IMR-90 (cell line): ENCODE data around the gene SCARB1. TPM values are rescaled to one million over a fixed set of nuclear protein-coding genes. Genes with fewer than 3 reads are reported as not detected.

Source experiments
- ATAC-seq: fragments of 200-7000 bp; cut with Tn5 transposase; 2 replicates; pipeline ENCODE4 v1.9.1; 2020; ENCODE audit warnings: low read depth, mild to moderate bottlenecking, moderate library complexity
- BruUV-seq: library from RNA; stranded (reverse); fragments of 400-500 nt; replicated peaks from 2 replicates; lab custom pipeline; 2021; lab: Mats Ljungman, UMichigan
- CTCF ChIA-PET: fragments of 300-600 bp; formaldehyde crosslinking; extraction: SDS; loops from one replicate; lab custom pipeline; 2021; ENCODE audit warnings: antibody characterized with exemption; lab: Yijun Ruan, JAX
- POLR2A ChIA-PET: fragments of 300-600 bp; sonication (Branson Sonifier 250); formaldehyde crosslinking; loops from one replicate; lab custom pipeline; 2022; ENCODE audit warnings: antibody characterized with exemption; ENCODE audit not compliant: unreplicated experiment; lab: Charles Lee
- DNase-seq: peaks from one replicate; pipeline ENCODE4 v3.0.0; 2013
- H2AFZ ChIP-seq: replicated peaks from 2 replicates; pipeline ENCODE3; 2013; ENCODE audit warnings: low read length, mild to moderate bottlenecking; ENCODE audit not compliant: poor library complexity
- H2AK5ac ChIP-seq: 2 replicates; pipeline ENCODE4 v1.6.1; 2013; ENCODE audit warnings: low read depth, low read length, inconsistent platforms
- H2AK9ac ChIP-seq: replicated peaks from 2 replicates; pipeline ENCODE3; 2013; ENCODE audit warnings: mild to moderate bottlenecking, low read depth, low read length, moderate library complexity; ENCODE audit not compliant: poor library complexity
- H2BK120ac ChIP-seq: 2 replicates; pipeline ENCODE4 v1.6.1; 2013; ENCODE audit warnings: low read depth, low read length, inconsistent platforms
- H2BK15ac ChIP-seq: 3 replicates; pipeline ENCODE4 v1.6.1; 2013; ENCODE audit warnings: low read depth, low read length, inconsistent platforms
- H2BK20ac ChIP-seq: 2 replicates; pipeline ENCODE4 v1.6.1; 2013; ENCODE audit warnings: low read depth, mild to moderate bottlenecking, inconsistent platforms, low read length, moderate library complexity
- H2BK5ac ChIP-seq: 2 replicates; pipeline ENCODE4 v1.6.1; 2013; ENCODE audit warnings: mild to moderate bottlenecking, low read depth, low read length, inconsistent platforms; ENCODE audit not compliant: poor library complexity, severe bottlenecking
- H3K14ac ChIP-seq: replicated peaks from 2 replicates; pipeline ENCODE4 v1.6.1; 2013; ENCODE audit warnings: low read depth, low read length, inconsistent platforms
- H3K18ac ChIP-seq: 2 replicates; pipeline ENCODE4 v1.6.1; 2013; ENCODE audit warnings: low read depth, low read length, control low read depth
- H3K23ac ChIP-seq: 2 replicates; pipeline ENCODE4 v1.6.1; 2013; ENCODE audit warnings: low read depth, low read length, inconsistent platforms
- H3K27ac ChIP-seq: 2 replicates; pipeline ENCODE4 v1.5.1; 2013; ENCODE audit warnings: mild to moderate bottlenecking, control low read depth, low read length; ENCODE audit not compliant: insufficient read depth
- H3K27me3 ChIP-seq: 2 replicates; pipeline ENCODE4 v1.6.1; 2013; ENCODE audit warnings: low read length; ENCODE audit not compliant: control insufficient read depth, insufficient read depth
- H3K36me3 ChIP-seq: 2 replicates; pipeline ENCODE4 v1.6.1; 2013; ENCODE audit warnings: low read length, mixed read lengths; ENCODE audit not compliant: control insufficient read depth, insufficient read depth
- H3K4ac ChIP-seq: 2 replicates; pipeline ENCODE4 v1.6.1; 2013; ENCODE audit warnings: low read depth, low read length, inconsistent platforms
- H3K4me1 ChIP-seq: 2 replicates; pipeline ENCODE4 v1.6.1; 2013; ENCODE audit warnings: low read length, mixed read lengths; ENCODE audit not compliant: control insufficient read depth, insufficient read depth
- H3K4me2 ChIP-seq: 2 replicates; pipeline ENCODE4 v1.6.1; 2013; ENCODE audit warnings: low read depth, mild to moderate bottlenecking, control low read depth, low read length, moderate library complexity
- H3K4me3 ChIP-seq: 2 replicates; pipeline ENCODE4 v1.5.1; 2013; ENCODE audit warnings: low read depth, mild to moderate bottlenecking, control low read depth, low read length, moderate library complexity; ENCODE audit not compliant: insufficient read depth
- H3K56ac ChIP-seq: 2 replicates; pipeline ENCODE4 v1.6.1; 2013; ENCODE audit warnings: low read length, inconsistent platforms; ENCODE audit not compliant: insufficient read depth; ENCODE audit errors: extremely low read depth
- H3K79me1 ChIP-seq, 2 experiments: 2 replicates each; pipeline ENCODE4 v1.6.1; 2013; ENCODE audit warnings: low read length in 2 of 2, inconsistent platforms in 1 of 2, low read depth in 1 of 2
- H3K9ac ChIP-seq: 2 replicates; pipeline ENCODE4 v1.6.1; 2013; ENCODE audit warnings: low read depth, low read length, control low read depth
- H3K9me1 ChIP-seq: 2 replicates; pipeline ENCODE4 v1.6.1; 2013; ENCODE audit warnings: low read length, inconsistent platforms; ENCODE audit not compliant: insufficient read depth
- H3K9me3 ChIP-seq: 2 replicates; pipeline ENCODE4 v1.6.1; 2013; ENCODE audit warnings: low read length; ENCODE audit not compliant: control insufficient read depth, insufficient read depth
- H4K20me1 ChIP-seq: 2 replicates; pipeline ENCODE4 v1.6.1; 2013; ENCODE audit warnings: low read length, inconsistent platforms; ENCODE audit not compliant: insufficient read depth
- H4K5ac ChIP-seq: 2 replicates; pipeline ENCODE4 v1.6.1; 2013; ENCODE audit warnings: mild to moderate bottlenecking, low read depth, low read length, control low read depth
- H4K8ac ChIP-seq, 2 experiments: 2 replicates each; pipeline ENCODE4 v1.6.1; 2013; ENCODE audit warnings: low read depth in 2 of 2, low read length in 2 of 2, control low read depth in 1 of 2, inconsistent platforms in 1 of 2
- H4K91ac ChIP-seq: 2 replicates; pipeline ENCODE4 v1.6.1; 2013; ENCODE audit warnings: low read depth, low read length, inconsistent platforms; ENCODE audit not compliant: insufficient read depth
- BHLHE40 ChIP-seq: fragments of 150-350 bp; IDR thresholded peaks from 2 replicates; pipeline ENCODE4 v1.6.1; 2016; ENCODE audit warnings: mild to moderate bottlenecking, low read depth, low read length
- CEBPB ChIP-seq: IDR thresholded peaks from 2 replicates; pipeline ENCODE4 v1.6.1; 2012; ENCODE audit warnings: low read depth, low read length, improper control_type of control experiment
- CHD1 ChIP-seq: IDR thresholded peaks from 2 replicates; pipeline ENCODE4 v1.6.1; 2012; ENCODE audit warnings: low read depth, low read length, improper control_type of control experiment
- CTCF ChIP-seq: conservative IDR thresholded peaks from 2 replicates; pipeline ENCODE4 v1.5.1; 2012; ENCODE audit warnings: mild to moderate bottlenecking, low read depth, low read length, improper control_type of control experiment
- MAFK ChIP-seq: IDR thresholded peaks from 2 replicates; pipeline ENCODE4 v1.6.1; 2012; ENCODE audit warnings: low read depth, low read length, improper control_type of control experiment
- MAZ ChIP-seq: IDR thresholded peaks from 2 replicates; pipeline ENCODE4 v1.6.1; 2012; ENCODE audit warnings: low read depth, mild to moderate bottlenecking, low read length, improper control_type of control experiment, moderate library complexity, borderline replicate concordance
- MXI1 ChIP-seq: IDR thresholded peaks from 2 replicates; pipeline ENCODE4 v1.6.1; 2012; ENCODE audit warnings: low read depth, mild to moderate bottlenecking, low read length, moderate library complexity, borderline replicate concordance
- NFE2L2 ChIP-seq: fragments of 150-350 bp; IDR thresholded peaks from 2 replicates; pipeline ENCODE4 v1.6.1; 2016; ENCODE audit warnings: low read depth, mild to moderate bottlenecking, low read length
- POLR2A ChIP-seq: IDR thresholded peaks from 2 replicates; pipeline ENCODE4 v1.6.1; 2012; ENCODE audit warnings: mild to moderate bottlenecking, low read depth, low read length
- RAD21 ChIP-seq: IDR thresholded peaks from 2 replicates; pipeline ENCODE4 v1.6.1; 2012; ENCODE audit warnings: low read length, improper control_type of control experiment
- RCOR1 ChIP-seq: IDR thresholded peaks from 2 replicates; pipeline ENCODE4 v1.6.1; 2012; ENCODE audit warnings: mild to moderate bottlenecking, low read length, improper control_type of control experiment; ENCODE audit not compliant: insufficient replicate concordance
- RFX5 ChIP-seq: IDR thresholded peaks from 2 replicates; pipeline ENCODE4 v1.8.0; 2012; ENCODE audit warnings: low read depth, mild to moderate bottlenecking, low read length, moderate library complexity
- SMC3 ChIP-seq: fragments of 150-350 bp; IDR thresholded peaks from 2 replicates; pipeline ENCODE4 v1.6.1; 2016; ENCODE audit warnings: low read depth, mild to moderate bottlenecking, antibody characterized with exemption, low read length, moderate library complexity
- USF2 ChIP-seq: fragments of 150-350 bp; IDR thresholded peaks from 2 replicates; pipeline ENCODE4 v1.6.1; 2017; ENCODE audit warnings: mild to moderate bottlenecking, antibody characterized with exemption, low read length, low read depth
- WGBS, 2 experiments: methylation state at CpG; one replicate each; pipeline versions ENCODE4 v1.1.5 to v1.1.7; 2013; ENCODE audit warnings: missing lambda C conversion rate in 2 of 2; ENCODE audit not compliant: insufficient read length in 1 of 2; ENCODE audit errors: extremely low coverage in 2 of 2; 5-methylcytosine and 5-hydroxymethylcytosine counted together
- dilution Hi-C: fragments of 300-500 bp; cut with HindIII; formaldehyde crosslinking; loops from one replicate; pipeline ENCODE4 v1.14.3; 2018; ENCODE audit warnings: low sequenced_read_pairs; ENCODE audit not compliant: unreplicated experiment
- in situ Hi-C: fragments of 300-500 bp; cut with MboI; formaldehyde crosslinking; loops from 3 replicates; pipeline ENCODE4 v1.14.3; 2019; ENCODE audit warnings: low sequenced_read_pairs, inconsistent platforms, mixed read lengths
- intact Hi-C: fragments of 100-400 bp; cut with micrococcal nuclease; formaldehyde crosslinking; loops from 2 replicates; pipeline ENCODE4 v1.10.0; 2022
- polyA plus RNA-seq, 3 experiments: library from polyadenylated mRNA; depleted of rRNA; stranded (reverse); fragments of >200 nt; gene quantifications; 2 replicates each; pipeline ENCODE4 v1.2.3, GENCODE V29; 2012; ENCODE audit warnings: low replicate concordance in 1 of 3
- total RNA-seq: library from RNA; depleted of rRNA; stranded (reverse); fragments of >200 nt; gene quantifications from 2 replicates; pipeline ENCODE4 v1.2.3, GENCODE V29; 2012

SCARB1 gene
- total and polyA plus RNA-seq, 2 of the 4 experiments (the other 2 are of a cell fraction): 3.0 to 24.8 TPM

- no peak for TF ChIP-seq MAZ
- no peak for TF ChIP-seq CHD1
Observed at GRCh38 chr12:124814741-124815613, 48.7 kb downstream of the SCARB1 start (continued).

GRCh38 chr12:124813782-124814181 is 49.9 kb downstream of the SCARB1 start:
- Histone ChIP-seq H3K36me3 (peaks cover 9% of the 10 kb centered on the region; the same call in 1 of the 2 replicates), H2BK5ac (no peak overlapping the region), H4K5ac (no peak overlapping the region), H2AK5ac (no peak overlapping the region), H4K91ac (no peak overlapping the region), H2BK20ac (no peak overlapping the region), H3K27ac (no peak overlapping the region), H2AFZ (no peak overlapping the region), H2BK120ac (no peak overlapping the region), H3K4me1 (no peaks in the 10 kb centered on the region), H3K23ac (no peak overlapping the region), H3K27me3 (no peaks in the 10 kb centered on the region), H3K4ac (no peak overlapping the region), H2BK15ac (no peak overlapping the region), H3K79me1 (no peaks in the 10 kb centered on the region), H4K8ac (no peak overlapping the region), H3K4me3 (no peak overlapping the region), H3K9me3 (no peaks in the 10 kb centered on the region), H4K20me1 (no peaks in the 10 kb centered on the region), H3K14ac (no peak overlapping the region), H3K18ac (no peak overlapping the region), H3K9me1 (peaks cover 9% of the 10 kb centered on the region), H3K4me2 (no peak overlapping the region), H3K56ac (no peak overlapping the region), H3K9ac (no peak overlapping the region), H2AK9ac (no peak overlapping the region)
- intact Hi-C loops (no loop called here), in situ Hi-C loops (no loop called here), dilution Hi-C loops (no loop called here)
- BruUV-seq: no TSS peak
- CTCF ChIA-PET: no interaction called here
- POLR2A ChIA-PET: no interaction called here
- ATAC-seq: no peak
- no CpG with 5 or more reads among the region's 3 CpGs for WGBS, 2 experiments
- DNase-seq: no peak
- TF ChIP-seq MXI1: no peak
- no peak for TF ChIP-seq NFE2L2
- no peak for TF ChIP-seq BHLHE40
- TF ChIP-seq RFX5: no peak
- no peak for TF ChIP-seq CEBPB
- TF ChIP-seq SMC3: no peak
- no peak for TF ChIP-seq CTCF
- no peak for TF ChIP-seq POLR2A
- TF ChIP-seq MAFK: no peak
- no peak for TF ChIP-seq USF2
- TF ChIP-seq RCOR1: no peak
- no peak for TF ChIP-seq RAD21
- no peak for TF ChIP-seq MAZ
